SK-N-SH (cell line): ENCODE data around the gene TBX4.

Experiments
- JUND ChIP-seq: IDR thresholded peaks from 2 replicates; pipeline ENCODE4 v1.4.0; 2012
- MEF2A ChIP-seq: IDR thresholded peaks from 2 replicates; pipeline ENCODE4 v1.4.0; 2012; ENCODE audit warnings: low read depth, borderline replicate concordance
- MXI1 ChIP-seq: IDR thresholded peaks from 2 replicates; pipeline ENCODE4 v1.6.1; 2012; ENCODE audit warnings: mild to moderate bottlenecking, low read depth, low read length, improper control_type of control experiment
- POLR2AphosphoS5 ChIP-seq: IDR thresholded peaks from 2 replicates; pipeline ENCODE4 v1.6.1; 2012; ENCODE audit warnings: low read depth, low read length
- RFX5 ChIP-seq: IDR thresholded peaks from 2 replicates; pipeline ENCODE4 v1.6.1; 2012; ENCODE audit warnings: mild to moderate bottlenecking, improper control_type of control experiment, low read length
- YY1 ChIP-seq: IDR thresholded peaks from 2 replicates; pipeline ENCODE4 v1.4.0; 2012; ENCODE audit warnings: low read depth, mild to moderate bottlenecking
- TF ChIP-seq, protein P1 (sequence below): fragments of 200-600 bp; sonication (generic); IDR thresholded peaks from 2 replicates; pipeline ENCODE4 v1.6.1; 2017; ENCODE audit warnings: antibody characterized with exemption, mild to moderate bottlenecking, moderate library complexity

DNA sequence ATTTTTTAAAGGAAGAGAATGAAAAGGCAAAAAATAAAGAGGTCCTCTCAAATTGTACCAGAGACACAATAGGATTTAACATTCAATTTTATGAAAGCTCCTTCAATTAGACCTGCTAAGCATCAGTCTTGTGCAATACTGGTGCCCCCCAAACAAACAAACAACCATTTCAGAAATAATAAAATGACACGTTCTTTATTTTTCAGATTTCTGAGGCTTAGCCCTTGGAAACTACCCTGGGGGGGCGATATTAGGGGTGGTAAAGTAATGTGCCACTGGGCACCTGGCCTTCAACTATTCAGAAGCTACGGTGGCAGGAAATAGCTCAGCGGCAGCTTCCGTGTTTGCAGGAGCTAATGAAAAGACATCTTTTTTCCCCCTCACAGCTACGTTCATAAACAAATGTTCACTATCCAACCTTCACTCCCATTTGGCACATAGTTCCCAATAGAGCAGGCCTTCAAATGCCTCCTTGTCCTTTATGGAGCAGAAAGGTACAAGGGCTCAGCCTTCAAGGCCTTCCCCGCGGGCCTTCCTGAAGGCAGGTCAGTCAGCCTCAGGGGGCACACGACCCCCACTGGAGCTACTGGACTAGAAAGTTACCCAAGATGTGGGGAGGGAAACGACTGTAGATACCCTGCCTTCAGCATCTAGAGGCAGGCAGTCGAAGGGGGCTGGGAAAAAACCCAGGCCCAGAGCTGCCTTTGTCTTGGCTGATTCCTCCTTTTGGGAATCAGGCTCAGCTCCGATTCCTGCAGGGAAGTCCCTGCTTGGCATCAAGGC lies 44.1 kb downstream of the TBX4 start:
- TF ChIP-seq MXI1: no peak
- TF ChIP-seq, protein P1, sequence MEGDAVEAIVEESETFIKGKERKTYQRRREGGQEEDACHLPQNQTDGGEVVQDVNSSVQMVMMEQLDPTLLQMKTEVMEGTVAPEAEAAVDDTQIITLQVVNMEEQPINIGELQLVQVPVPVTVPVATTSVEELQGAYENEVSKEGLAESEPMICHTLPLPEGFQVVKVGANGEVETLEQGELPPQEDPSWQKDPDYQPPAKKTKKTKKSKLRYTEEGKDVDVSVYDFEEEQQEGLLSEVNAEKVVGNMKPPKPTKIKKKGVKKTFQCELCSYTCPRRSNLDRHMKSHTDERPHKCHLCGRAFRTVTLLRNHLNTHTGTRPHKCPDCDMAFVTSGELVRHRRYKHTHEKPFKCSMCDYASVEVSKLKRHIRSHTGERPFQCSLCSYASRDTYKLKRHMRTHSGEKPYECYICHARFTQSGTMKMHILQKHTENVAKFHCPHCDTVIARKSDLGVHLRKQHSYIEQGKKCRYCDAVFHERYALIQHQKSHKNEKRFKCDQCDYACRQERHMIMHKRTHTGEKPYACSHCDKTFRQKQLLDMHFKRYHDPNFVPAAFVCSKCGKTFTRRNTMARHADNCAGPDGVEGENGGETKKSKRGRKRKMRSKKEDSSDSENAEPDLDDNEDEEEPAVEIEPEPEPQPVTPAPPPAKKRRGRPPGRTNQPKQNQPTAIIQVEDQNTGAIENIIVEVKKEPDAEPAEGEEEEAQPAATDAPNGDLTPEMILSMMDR: no peak
- no peak for TF ChIP-seq RFX5
- no peak for TF ChIP-seq MEF2A
- TF ChIP-seq YY1: no peak
- no peak for TF ChIP-seq POLR2AphosphoS5
- no peak for TF ChIP-seq JUND
